ENCODE measurements around the gene CA10. TPM values are rescaled to one million over a fixed set of nuclear protein-coding genes. Genes with fewer than 3 reads are reported as not detected.

Gene CA10
- total and polyA plus RNA-seq, 2 of the 4 experiments (the other 2 are of a cell fraction), result not detected

DNA sequence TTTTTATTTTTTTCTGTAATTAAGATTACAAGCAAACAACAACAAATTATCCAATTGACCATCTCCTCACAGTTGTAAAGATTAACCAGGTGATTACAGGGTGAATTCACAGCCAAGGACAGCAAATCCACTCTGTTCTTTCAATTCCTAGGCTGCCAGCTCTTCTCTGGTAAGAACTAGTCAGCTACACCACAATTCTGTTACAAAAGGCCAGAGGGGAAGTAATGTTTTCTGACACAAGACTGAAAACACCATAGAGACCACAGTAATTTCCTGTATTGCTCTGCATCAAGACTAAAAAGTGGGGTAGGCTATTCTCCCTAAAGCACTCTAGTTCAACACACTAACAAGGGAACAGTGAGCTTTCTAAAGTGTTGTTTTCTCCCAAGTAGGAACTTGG lies 10.6 kb downstream of the CA10 start:
- Histone ChIP-seq H3K27me3 (ENCODE audit: control insufficient read depth, insufficient read depth, low read length) (no peaks in the 10 kb centered on the region), H3K27ac (ENCODE audit: insufficient read depth, low read length) (no peak overlapping the region), H3K4me1 (ENCODE audit: control insufficient read depth, insufficient read depth, low read length) (no peaks in the 10 kb centered on the region), H4K91ac (ENCODE audit: insufficient read depth, low read depth, low read length) (no peak overlapping the region), H3K79me1 (ENCODE audit: low read depth in 1 of 2, low read length in 2 of 2) (no peaks in the 10 kb centered on the region), H4K20me1 (ENCODE audit: insufficient read depth, low read length) (no peaks in the 10 kb centered on the region), H4K5ac (ENCODE audit: low read depth, low read length) (no peak overlapping the region), H3K14ac (replicated peaks; ENCODE audit: low read depth, low read length) (no peak overlapping the region), H2AFZ (replicated peaks; ENCODE audit: low read length, poor library complexity) (no peak overlapping the region), H3K9me3 (ENCODE audit: control insufficient read depth, insufficient read depth, low read length) (0 out of 2 replicates have a peak, but pooled peaks cover 2% of the 10 kb centered on the region), H3K4me2 (ENCODE audit: low read depth, low read length) (no peak overlapping the region), H3K9ac (ENCODE audit: low read depth, low read length) (no peak overlapping the region), H4K8ac (ENCODE audit: low read depth in 2 of 2, low read length in 2 of 2) (no peak overlapping the region), H3K4me3 (ENCODE audit: insufficient read depth, low read depth, low read length) (no peak overlapping the region), H2BK5ac (ENCODE audit: low read depth, low read length, poor library complexity, severe bottlenecking) (no peak overlapping the region), H3K9me1 (ENCODE audit: insufficient read depth, low read length) (no peaks in the 10 kb centered on the region), H3K56ac (ENCODE audit: extremely low read depth, insufficient read depth, low read length) (no peak overlapping the region), H2BK120ac (ENCODE audit: low read depth, low read length) (no peak overlapping the region), H3K23ac (ENCODE audit: low read depth, low read length) (no peak overlapping the region), H3K18ac (ENCODE audit: low read depth, low read length) (no peak overlapping the region), H3K36me3 (ENCODE audit: control insufficient read depth, insufficient read depth, low read length) (no peaks in the 10 kb centered on the region), H2AK9ac (replicated peaks; ENCODE audit: low read depth, low read length, poor library complexity) (no peak overlapping the region), H2BK20ac (ENCODE audit: low read depth, low read length) (no peak overlapping the region), H2BK15ac (ENCODE audit: low read depth, low read length) (no peak overlapping the region), H3K4ac (ENCODE audit: low read depth, low read length) (no peak overlapping the region), H2AK5ac (ENCODE audit: low read depth, low read length) (no peak overlapping the region)
- in situ Hi-C loops (cut with MboI; ENCODE audit: low sequenced_read_pairs) (no loop called here), intact Hi-C loops (cut with micrococcal nuclease) (no loop called here), dilution Hi-C loops (cut with HindIII; ENCODE audit: low sequenced_read_pairs, unreplicated experiment) (no loop called here)
- no TSS peak for BruUV-seq (replicated peaks)
- ATAC-seq (ENCODE audit: low read depth), result no peak
- CTCF ChIA-PET, result no interaction called here
- POLR2A ChIA-PET (ENCODE audit: unreplicated experiment), result no interaction called here
- TF ChIP-seq POLR2A (IDR thresholded peaks at IDR 0.05; ENCODE audit: low read depth, low read length), result no peak
- TF ChIP-seq CHD1 (IDR thresholded peaks at IDR 0.05; ENCODE audit: low read depth, low read length), result no peak
- TF ChIP-seq RCOR1 (IDR thresholded peaks at IDR 0.05; ENCODE audit: insufficient replicate concordance, low read length), result no peak
- no peak for TF ChIP-seq RFX5 (IDR thresholded peaks at IDR 0.05; ENCODE audit: low read depth, low read length)
- no peak for TF ChIP-seq CEBPB (IDR thresholded peaks at IDR 0.05; ENCODE audit: low read depth, low read length)
- TF ChIP-seq, protein P1, sequence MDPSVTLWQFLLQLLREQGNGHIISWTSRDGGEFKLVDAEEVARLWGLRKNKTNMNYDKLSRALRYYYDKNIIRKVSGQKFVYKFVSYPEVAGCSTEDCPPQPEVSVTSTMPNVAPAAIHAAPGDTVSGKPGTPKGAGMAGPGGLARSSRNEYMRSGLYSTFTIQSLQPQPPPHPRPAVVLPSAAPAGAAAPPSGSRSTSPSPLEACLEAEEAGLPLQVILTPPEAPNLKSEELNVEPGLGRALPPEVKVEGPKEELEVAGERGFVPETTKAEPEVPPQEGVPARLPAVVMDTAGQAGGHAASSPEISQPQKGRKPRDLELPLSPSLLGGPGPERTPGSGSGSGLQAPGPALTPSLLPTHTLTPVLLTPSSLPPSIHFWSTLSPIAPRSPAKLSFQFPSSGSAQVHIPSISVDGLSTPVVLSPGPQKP (IDR thresholded peaks at IDR 0.05; ENCODE audit: borderline replicate concordance, low read depth, low read length), result no peak
- TF ChIP-seq MXI1 (IDR thresholded peaks at IDR 0.05; ENCODE audit: borderline replicate concordance, low read depth, low read length), result no peak
- TF ChIP-seq BHLHE40 (IDR thresholded peaks at IDR 0.05; ENCODE audit: low read depth, low read length), result no peak
- TF ChIP-seq MAZ (IDR thresholded peaks at IDR 0.05; ENCODE audit: borderline replicate concordance, low read depth, low read length), result no peak
- TF ChIP-seq RAD21 (IDR thresholded peaks at IDR 0.05; ENCODE audit: low read length), result no peak
- TF ChIP-seq SMC3 (IDR thresholded peaks at IDR 0.05; ENCODE audit: low read depth, low read length), result no peak
- TF ChIP-seq, protein P2, sequence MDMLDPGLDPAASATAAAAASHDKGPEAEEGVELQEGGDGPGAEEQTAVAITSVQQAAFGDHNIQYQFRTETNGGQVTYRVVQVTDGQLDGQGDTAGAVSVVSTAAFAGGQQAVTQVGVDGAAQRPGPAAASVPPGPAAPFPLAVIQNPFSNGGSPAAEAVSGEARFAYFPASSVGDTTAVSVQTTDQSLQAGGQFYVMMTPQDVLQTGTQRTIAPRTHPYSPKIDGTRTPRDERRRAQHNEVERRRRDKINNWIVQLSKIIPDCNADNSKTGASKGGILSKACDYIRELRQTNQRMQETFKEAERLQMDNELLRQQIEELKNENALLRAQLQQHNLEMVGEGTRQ (IDR thresholded peaks at IDR 0.05; ENCODE audit: low read depth, low read length), result no peak
- no peak for DNase-seq
